ENCODE measurements around the gene SCCPDH. TPM values are rescaled to one million over a fixed set of nuclear protein-coding genes. Genes with fewer than 3 reads are reported as not detected.

SCCPDH gene
- total and polyA plus RNA-seq, 9 of the 15 experiments (the other 6 are each of a cell fraction or from before 2014, with no cell fraction given), result 7.0 to 61.9 (median 38.3) TPM

Small RNA genes lying within 50 kb of the gene (small RNA-seq; reads per million reads assigned to genes)
- gene AC113174.1, result not detected

Other genes with a start within 250 kb of the SCCPDH start
- gene SMYD3, start 217.1 kb upstream of the SCCPDH start, total RNA-seq (2014; rRNA removed), result 123 and 128 TPM in 2 replicates
- gene SMYD3, start 217.1 kb upstream of the SCCPDH start, total RNA-seq (2014; rRNA removed; fragmentation: Illumina TruSeq; extraction: Trizol), result 197 and 206 TPM in 2 replicates
- gene SMYD3, start 217.1 kb upstream of the SCCPDH start, total RNA-seq (2015; rRNA removed; fragmentation: Illumina TruSeq; extraction: Trizol), result 195 and 199 TPM in 2 replicates
- 148 and 149 TPM in 2 replicates for gene SMYD3, start 217.1 kb upstream of the SCCPDH start, total RNA-seq (2021)
- gene SMYD3, start 217.1 kb upstream of the SCCPDH start, polyA plus RNA-seq (2011; rRNA removed), result 336 and 486 TPM in 2 replicates
- gene SMYD3, start 217.1 kb upstream of the SCCPDH start, polyA plus RNA-seq (2014; fragmentation: Illumina TruSeq; extraction: Trizol), result 140 and 154 TPM in 2 replicates
- gene SMYD3, start 217.1 kb upstream of the SCCPDH start, polyA plus RNA-seq (2014; fragmentation: Nextera tagmentation; extraction: Ambion mirVana), result 100 to 1,000 TPM; 361 to 440 TPM
- gene SMYD3, start 217.1 kb upstream of the SCCPDH start, polyA plus RNA-seq (2014; rRNA removed), result 183 and 202 TPM in 2 replicates
- 51.1 and 55.1 TPM in 2 replicates for gene TFB2M, start 158.1 kb upstream of the SCCPDH start, total RNA-seq (2014; rRNA removed)
- gene TFB2M, start 158.1 kb upstream of the SCCPDH start, total RNA-seq (2014; rRNA removed; fragmentation: Illumina TruSeq; extraction: Trizol), result 72.3 and 80.2 TPM in 2 replicates
- 48.2 and 55.2 TPM in 2 replicates for gene TFB2M, start 158.1 kb upstream of the SCCPDH start, total RNA-seq (2015; rRNA removed; fragmentation: Illumina TruSeq; extraction: Trizol)
- 63.0 and 63.6 TPM in 2 replicates for gene TFB2M, start 158.1 kb upstream of the SCCPDH start, total RNA-seq (2021)
- 50.7 and 70.6 TPM in 2 replicates for gene TFB2M, start 158.1 kb upstream of the SCCPDH start, polyA plus RNA-seq (2011; rRNA removed)
- gene TFB2M, start 158.1 kb upstream of the SCCPDH start, polyA plus RNA-seq (2014; fragmentation: Illumina TruSeq; extraction: Trizol), result 63.5 and 65.0 TPM in 2 replicates
- 100 to 1,000 TPM; 141 to 162 TPM for gene TFB2M, start 158.1 kb upstream of the SCCPDH start, polyA plus RNA-seq (2014; fragmentation: Nextera tagmentation; extraction: Ambion mirVana)
- gene TFB2M, start 158.1 kb upstream of the SCCPDH start, polyA plus RNA-seq (2014; rRNA removed), result 77.7 and 78.1 TPM in 2 replicates
- 23.9 and 25.2 TPM in 2 replicates for gene CNST, start 158.0 kb upstream of the SCCPDH start, total RNA-seq (2014; rRNA removed)
- gene CNST, start 158.0 kb upstream of the SCCPDH start, total RNA-seq (2014; rRNA removed; fragmentation: Illumina TruSeq; extraction: Trizol), result 39.1 and 46.1 TPM in 2 replicates
- 29.9 and 31.1 TPM in 2 replicates for gene CNST, start 158.0 kb upstream of the SCCPDH start, total RNA-seq (2015; rRNA removed; fragmentation: Illumina TruSeq; extraction: Trizol)
- gene CNST, start 158.0 kb upstream of the SCCPDH start, total RNA-seq (2021), result 45.5 and 55.3 TPM in 2 replicates
- gene CNST, start 158.0 kb upstream of the SCCPDH start, polyA plus RNA-seq (2011; rRNA removed), result 41.4 and 43.9 TPM in 2 replicates
- gene CNST, start 158.0 kb upstream of the SCCPDH start, polyA plus RNA-seq (2014; fragmentation: Illumina TruSeq; extraction: Trizol), result 30.1 and 30.8 TPM in 2 replicates
- 10 to 100 TPM; 17.0 to 22.9 TPM for gene CNST, start 158.0 kb upstream of the SCCPDH start, polyA plus RNA-seq (2014; fragmentation: Nextera tagmentation; extraction: Ambion mirVana)
- 20.6 and 23.3 TPM in 2 replicates for gene CNST, start 158.0 kb upstream of the SCCPDH start, polyA plus RNA-seq (2014; rRNA removed)
- gene AHCTF1, start 207.5 kb downstream of the SCCPDH start, total RNA-seq (2014; rRNA removed), result 46.2 and 49.6 TPM in 2 replicates
- 97.4 and 99.7 TPM in 2 replicates for gene AHCTF1, start 207.5 kb downstream of the SCCPDH start, total RNA-seq (2014; rRNA removed; fragmentation: Illumina TruSeq; extraction: Trizol)
- 92.6 and 102 TPM in 2 replicates for gene AHCTF1, start 207.5 kb downstream of the SCCPDH start, total RNA-seq (2015; rRNA removed; fragmentation: Illumina TruSeq; extraction: Trizol)
- 62.6 and 69.8 TPM in 2 replicates for gene AHCTF1, start 207.5 kb downstream of the SCCPDH start, total RNA-seq (2021)
- 31.2 and 47.6 TPM in 2 replicates for gene AHCTF1, start 207.5 kb downstream of the SCCPDH start, polyA plus RNA-seq (2011; rRNA removed)
- gene AHCTF1, start 207.5 kb downstream of the SCCPDH start, polyA plus RNA-seq (2014; fragmentation: Illumina TruSeq; extraction: Trizol), result 69.0 and 88.0 TPM in 2 replicates
- gene AHCTF1, start 207.5 kb downstream of the SCCPDH start, polyA plus RNA-seq (2014; fragmentation: Nextera tagmentation; extraction: Ambion mirVana), result 10 to 100 TPM in 1 of 2 experiments, 1 to 10 TPM in 1; 9.4 to 15.4 TPM
- 44.6 and 46.1 TPM in 2 replicates for gene AHCTF1, start 207.5 kb downstream of the SCCPDH start, polyA plus RNA-seq (2014; rRNA removed)